ENCODE data around the gene TMEM86A.

The TMEM86A gene

DNA sequence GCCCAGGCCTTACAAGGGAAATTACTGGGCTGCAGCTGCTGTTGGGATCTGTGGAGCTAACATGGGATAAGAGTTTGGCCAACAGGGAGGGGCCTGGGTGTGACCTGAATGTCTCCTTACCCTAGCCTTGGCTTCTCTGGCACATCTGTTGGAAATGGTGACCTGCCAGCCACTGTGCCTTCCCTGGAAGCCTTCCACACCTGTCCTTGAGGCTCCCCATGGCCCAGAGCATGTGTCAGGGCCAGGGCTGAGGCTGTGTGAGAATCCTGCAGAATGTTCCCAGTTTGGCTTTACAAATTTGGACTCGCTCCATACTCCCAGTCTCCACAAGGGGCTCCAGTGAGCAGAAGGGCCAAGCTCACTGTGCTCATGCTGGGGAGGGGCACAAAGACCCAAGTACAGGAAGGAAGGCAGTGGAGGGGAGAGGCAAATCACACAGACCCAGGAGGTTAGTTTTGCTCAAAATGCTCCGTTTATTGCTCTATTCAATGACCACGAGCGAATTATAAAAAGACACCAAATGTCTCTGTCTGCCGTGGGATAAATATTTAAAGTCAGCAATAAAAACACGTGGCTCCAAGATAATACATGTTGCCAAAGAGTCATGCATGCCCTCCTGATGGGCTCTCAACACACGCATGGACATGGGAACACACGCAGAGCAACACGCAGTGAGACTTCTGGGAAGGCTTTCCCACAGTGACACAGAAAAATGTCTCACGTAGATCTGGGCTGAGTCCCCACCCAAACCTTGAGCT is 29.1 kb downstream of the TMEM86A start:
- no peak for DNase-seq

DNA sequence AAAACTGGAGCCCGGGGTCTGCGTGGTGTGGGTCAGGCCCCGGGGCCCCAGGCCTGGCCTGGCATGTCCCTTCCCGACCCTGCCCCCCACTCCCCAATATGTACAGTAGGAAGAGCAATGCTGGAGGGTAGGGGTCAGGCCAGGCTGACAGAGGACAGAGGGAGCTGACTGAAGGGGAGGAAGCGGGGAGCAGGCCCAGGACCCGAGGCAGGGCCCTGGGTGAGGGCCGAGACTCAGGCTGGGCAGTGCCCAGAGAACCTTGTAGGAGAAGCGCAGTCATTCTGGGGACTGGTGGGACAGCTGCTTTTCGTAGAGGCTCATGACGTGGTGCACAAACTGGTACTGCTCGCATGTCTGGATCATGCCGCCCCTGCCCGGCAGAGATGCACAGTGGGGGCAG is 30.1 kb downstream of the TMEM86A start:
- no peak for DNase-seq

DNA sequence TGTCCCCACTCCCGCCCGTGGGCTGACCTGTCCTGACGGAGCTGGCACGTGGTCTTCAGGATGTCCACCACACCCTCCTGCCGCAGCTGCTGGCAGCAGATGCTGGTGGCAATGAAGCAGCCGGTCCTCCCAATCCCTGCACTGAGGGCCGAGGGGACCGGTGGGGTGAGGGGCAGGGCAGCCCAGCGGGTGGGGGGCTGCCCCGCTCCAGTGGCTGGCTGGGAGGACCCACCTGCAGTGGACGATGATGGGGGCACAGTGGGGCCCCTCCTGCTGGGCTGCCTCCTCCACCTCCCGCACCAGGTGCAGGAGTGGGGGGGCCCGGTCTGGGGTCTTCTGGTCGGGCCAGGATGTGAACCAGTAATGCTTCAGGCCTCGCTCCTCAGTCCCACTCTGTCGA is 30.8 kb downstream of the TMEM86A start:
- DNase-seq = no peak

DNA sequence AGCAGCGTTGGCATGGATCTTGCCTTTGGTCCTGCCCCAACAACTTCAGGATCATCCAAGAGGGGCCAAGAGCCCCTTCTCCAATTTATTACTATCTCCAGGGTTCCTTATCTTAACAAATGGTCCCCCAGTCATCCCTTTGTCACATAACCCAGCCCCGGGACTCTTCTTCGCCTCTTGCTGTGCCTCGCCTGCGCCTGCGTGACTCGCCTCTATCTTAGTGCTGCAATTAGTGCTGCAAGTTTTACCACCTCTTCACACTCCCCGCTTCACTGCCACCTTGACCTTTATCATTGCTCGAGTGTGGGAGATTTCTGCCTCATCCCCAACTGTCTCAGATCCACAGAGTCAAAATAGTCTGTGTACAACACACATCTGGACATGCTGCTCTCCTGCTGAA is 31.4 kb downstream of the TMEM86A start:
- no peak for DNase-seq

DNA sequence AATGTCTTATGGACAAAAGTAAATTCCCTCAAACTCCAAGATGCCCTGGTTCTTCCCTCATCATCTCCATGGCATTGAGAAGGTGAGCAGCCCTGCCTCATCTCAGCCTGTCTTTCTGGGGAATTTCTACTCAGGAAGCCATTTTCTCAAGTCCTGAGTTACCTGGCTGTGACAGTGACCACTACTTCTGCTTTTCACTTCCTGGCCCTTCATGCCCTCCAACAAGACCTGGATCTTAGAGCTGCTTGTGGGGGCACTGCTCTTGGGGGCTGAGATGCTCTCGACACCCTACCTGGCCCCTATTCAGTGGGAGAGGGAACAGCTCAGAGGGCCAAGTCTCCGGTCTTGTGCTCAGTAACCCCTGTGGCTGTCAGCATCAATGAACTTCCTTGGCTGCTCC is 32.9 kb downstream of the TMEM86A start:
- no peak for DNase-seq

DNA sequence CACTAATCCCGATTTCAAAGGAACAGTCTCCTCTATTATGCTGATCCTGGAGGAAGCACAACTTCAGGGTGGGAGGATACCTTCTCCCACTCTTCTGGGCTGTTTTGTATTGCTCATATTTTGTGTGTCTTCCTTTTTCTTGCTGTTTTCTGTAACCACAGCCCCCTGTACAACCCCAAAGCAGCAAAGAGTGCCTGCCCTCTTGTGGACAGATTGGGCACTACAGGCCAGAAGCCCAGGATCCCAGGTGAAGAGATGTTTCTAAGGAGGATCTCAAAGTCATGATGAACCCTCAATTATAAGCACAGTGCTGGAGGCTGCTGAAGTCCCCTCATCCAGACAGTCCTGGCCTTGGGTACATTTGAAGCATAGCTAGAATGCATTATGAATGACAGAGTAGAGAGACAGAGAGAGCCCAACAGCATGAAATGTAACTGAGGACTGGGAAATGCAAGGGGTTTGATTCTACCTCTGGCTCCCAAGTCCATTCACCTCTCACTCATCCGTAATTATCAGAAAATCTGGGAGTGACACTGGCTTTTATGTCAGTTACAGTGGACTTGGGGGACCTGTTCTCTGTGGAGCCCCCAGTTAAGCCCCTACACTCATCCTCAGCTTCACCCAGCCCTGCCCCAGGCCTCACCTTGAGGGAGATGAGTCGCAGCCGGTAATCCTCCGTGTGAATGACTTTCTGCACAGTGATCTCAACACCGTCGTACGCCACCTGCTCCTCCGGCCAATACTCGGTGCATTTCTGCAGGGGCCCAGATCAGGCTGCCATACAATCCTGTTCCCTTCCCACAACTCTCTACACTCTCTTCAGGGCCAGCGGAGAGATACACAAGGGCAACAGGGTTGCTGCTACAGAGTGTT is 33.6 kb downstream of the TMEM86A start:
- DNase-seq = no peak

DNA sequence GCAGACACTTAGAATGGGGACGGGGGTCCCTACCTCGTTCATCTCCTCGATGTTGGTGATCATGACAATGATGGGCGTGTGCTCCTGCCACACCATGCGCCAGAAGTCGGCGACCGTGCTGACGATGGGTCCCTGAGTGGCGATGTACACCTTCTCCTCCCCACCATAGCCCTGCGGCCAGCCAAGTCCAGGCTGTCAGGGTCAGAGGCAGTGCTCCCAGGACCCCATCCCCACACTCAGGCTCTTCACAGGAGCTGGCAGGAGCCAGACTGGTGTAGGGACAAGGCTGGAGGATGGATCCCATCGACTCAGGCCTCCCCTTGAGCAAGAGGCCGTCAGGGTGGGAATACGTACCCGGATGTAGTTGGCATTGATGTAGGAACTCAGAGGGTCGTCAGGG is 34.6 kb downstream of the TMEM86A start:
- no peak for DNase-seq

DNA sequence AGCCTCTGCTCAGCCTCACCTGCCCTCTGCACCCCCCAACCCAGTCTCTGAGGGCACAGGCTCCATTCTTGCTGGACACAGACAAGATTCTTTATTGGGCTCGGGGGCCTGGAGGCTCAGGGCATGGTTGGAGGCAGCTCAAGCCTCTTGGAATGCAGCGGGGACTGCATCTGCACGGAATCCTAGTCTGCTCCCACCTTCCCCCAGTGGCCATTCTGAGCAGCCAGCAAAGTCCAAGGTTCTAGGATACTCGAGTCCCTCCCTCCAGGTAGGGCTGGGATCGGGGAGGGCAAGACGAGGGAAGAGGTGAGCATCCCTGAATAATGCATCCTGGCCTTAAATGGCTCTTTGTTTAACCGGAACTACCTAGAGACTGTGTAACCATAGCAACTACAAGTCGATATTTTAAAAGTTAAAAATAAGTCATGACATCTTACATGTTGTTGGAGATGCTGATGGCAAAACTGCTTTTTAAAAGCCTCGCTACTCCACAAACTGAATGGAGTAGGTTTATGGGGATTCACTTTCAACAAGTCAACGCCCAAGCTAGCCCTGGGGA is 38.1 kb downstream of the TMEM86A start:
- no peak for DNase-seq

DNA sequence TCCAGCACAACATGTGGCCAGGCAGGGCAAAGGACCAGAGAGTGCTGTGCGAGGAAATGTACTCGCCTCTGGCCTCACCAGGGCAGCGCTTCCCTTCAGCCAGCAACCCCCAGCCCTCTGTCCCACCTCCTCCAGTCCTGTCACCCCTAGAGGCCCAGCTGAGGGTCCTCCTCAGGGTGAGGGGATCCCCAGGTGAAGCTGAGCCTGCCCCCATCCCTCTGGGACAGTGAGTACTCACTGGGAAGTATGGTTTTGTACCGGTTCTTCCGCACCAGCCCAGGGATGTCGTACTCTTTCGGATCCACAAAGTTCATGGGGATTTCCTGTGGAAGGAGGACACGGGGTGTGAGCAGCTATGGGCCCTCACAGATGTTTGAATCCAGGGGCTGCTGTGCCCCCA is 39.1 kb downstream of the TMEM86A start:
- no peak for DNase-seq

DNA sequence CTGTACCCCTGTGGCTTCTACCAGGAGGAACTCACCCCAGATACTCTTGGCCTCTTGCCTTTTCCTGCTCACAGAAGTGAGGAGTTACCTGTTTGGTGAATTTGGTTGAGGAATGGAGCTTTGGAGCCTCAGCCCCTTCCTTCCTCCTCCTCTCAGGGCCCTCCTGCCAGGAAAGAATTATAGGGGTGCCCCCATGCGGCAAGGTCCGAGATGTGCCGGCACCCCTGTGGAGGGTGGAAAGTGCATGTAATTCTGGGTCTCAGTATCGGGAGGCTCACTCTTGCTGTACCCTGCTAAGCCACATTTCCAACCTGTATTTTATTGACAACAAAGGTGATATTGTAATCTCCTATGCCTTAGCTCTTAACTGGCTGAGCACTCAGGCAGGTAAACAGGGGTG is 41.1 kb downstream of the TMEM86A start:
- no peak for DNase-seq

DNA sequence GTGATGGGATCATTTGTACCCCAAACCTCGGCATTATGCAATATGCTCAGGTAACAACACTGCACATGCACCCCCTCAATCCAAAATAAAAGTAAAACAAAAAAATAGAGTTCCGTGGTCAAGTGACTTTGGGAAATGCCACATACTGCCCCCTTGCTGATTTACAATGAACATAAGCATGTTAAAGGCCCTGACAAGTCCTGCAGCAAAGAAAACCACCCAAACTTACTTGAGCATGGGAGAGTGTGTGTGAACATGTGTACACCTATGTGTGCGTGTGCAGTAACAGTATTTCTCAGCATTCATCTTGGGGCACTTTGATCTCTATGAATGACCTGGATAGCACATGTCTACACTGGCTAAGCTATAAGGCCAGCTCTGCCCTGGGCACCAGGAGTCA is 43.2 kb downstream of the TMEM86A start:
- DNase-seq = no peak

DNA sequence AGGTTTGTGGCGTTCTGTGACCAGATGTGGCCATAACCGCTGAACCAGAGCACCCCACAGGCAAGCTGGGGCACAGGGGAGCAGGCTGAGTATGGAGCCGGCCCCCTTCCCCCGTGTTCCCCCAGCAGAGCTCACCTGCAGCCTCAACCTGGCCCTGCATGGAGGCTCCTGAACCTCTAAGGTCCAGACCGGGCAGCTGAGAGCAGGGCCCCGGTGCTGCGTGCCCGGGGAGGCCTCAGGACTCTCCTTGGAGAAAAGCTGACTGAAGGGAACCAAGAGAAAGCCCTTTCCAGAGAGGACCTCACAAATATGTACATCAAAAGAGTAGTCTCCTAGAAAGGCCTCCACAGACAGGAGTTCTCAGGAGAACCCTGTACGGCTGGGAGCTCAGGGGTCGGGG is 44.8 kb downstream of the TMEM86A start:
- no peak for DNase-seq

DNA sequence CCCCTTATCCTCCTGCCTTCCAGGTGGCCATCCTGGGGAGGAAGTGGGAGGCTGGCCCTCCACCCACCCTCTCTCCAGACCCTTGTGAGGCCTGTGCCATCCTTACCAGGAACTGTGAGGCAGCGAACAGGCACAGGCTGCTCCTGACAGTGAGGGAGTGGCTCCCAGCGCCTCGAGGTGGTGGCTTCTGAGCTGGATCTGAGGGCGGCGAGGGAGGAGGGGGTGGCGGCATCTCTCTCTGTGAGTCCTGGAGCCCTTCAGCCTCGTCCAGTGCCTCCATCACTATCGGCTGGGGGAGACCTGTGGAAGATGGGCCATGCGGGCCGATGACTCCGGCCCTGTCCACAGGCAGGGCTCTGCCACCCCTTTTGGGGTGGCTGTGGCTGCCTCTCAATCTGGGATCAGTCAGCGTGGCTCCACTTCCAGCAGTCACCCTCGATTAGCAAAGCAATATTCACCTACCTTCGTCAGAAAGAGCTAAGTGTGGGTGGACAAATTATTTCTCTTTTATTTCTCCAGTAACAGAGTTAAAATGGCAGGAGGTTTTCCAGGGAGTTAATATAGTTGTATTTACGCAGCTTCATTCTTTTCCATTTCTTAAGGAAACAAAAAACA is 45.4 kb downstream of the TMEM86A start:
- no peak for DNase-seq

DNA sequence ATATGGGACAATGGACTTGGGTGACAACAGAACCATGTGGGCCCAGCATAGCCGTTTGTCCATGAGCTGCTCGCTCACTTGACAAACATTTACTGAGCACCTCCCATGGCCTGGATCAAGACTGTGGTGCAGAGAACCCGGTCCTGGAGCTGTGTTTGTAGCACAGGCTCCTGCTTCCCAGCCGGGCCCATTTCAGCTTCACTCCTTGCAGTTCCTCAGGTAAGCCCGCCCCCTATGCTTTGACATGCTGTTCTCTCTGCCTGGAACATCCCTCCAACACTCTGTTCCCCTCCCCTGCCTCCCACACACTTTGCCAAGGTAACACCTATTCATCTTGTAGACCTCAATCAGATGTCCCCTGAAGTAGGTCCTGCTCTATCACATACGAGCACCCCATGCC is 46.7 kb downstream of the TMEM86A start:
- no peak for DNase-seq

DNA sequence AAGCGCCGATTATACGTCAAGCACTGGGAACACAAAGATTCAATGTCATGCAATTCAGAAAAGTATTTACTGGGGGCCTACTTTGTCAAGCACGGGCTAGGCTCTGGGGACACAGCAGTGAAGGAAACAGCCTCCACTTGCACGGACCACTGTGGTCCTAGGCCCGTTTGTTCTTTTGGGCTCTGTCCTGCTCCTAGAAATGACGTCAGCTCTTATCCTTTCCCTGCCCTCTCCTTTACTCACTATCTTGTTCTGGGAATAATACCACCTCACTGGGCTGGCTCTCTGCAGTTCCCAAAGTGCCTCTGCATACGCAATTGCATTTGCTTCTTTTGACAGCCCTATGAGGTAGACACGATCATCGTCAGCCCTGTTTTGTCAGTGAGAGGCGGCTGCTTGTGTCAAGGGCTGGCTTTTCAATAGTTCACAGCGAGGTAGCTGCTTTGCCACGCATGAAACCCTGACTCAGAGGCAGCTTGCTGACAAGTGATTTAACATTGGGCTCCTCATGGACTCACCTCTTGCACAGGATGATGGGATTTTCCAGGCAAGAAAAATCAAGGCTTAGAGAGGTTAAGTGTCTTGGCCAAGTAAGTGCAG is 50.3 kb downstream of the TMEM86A start:
- no peak for DNase-seq

DNA sequence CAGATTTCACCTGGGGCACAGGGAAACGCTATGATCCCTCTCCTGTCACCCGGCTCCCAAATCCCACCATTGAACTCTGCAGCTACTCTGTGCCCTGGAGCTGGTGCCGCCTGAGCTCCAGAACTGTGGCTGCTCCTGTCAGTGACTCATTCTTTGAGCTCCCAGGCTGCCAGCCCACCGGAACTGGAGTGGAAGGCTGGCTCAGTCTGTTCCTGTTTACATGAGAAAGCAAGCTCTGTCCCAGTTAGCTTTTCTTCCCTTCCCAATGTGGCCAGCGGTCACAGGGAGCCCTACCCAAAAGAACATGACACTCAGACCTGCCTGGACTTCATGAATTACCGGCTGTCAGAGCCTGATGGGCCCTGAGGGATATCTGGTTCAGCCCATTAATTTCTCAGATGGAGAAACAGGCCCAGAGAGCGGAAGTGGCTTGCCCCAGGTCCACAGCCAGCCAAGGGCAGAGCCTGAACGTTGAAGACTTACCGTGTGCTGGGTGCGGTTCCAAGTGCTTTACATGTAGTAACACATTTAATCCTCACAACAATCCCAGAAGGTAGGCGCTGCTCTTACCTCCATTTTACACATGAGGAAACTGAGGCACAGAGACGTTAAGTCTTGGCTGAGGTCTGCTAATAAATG is 51.2 kb downstream of the TMEM86A start:
- no peak for DNase-seq

DNA sequence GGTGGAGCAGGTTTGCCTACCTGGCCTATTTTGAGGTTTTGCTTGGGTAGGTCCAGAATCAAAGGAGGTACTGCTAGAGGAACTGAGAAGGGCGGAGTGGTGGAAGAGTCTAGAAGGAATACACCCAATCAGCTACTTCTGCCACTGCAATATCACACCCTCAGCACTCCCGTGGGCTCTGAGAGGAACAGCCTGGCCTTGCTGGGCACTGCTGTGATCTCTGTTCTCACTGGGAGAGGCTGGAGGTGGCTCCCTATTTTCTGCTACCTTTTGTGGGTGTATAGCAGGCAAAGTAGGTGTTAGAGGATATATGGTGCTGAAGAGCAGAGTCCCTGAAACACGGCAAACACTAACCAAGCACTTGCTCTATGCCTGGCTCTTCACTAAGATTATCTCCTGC is 52.4 kb downstream of the TMEM86A start:
- no peak for DNase-seq

DNA sequence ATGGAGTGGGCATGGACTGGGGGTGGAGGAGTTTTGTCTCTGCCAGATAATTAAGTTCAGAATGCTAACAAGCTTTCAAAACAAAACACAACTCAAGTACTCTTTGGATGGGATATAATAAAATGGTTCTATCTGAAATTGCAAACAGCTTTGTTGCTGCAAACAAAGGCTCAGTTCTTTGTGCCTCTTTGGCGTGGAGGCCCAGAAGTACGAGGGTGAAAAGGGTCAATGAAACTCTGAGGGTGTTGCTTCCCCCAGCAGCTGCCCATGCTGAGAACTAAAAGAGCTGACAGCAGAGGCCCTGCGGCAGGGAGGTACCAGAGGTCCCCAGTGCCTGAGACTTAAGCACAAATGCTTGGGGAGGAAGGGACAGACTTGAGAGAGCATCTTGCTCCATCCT is 53.9 kb downstream of the TMEM86A start:
- DNase-seq = no peak

DNA sequence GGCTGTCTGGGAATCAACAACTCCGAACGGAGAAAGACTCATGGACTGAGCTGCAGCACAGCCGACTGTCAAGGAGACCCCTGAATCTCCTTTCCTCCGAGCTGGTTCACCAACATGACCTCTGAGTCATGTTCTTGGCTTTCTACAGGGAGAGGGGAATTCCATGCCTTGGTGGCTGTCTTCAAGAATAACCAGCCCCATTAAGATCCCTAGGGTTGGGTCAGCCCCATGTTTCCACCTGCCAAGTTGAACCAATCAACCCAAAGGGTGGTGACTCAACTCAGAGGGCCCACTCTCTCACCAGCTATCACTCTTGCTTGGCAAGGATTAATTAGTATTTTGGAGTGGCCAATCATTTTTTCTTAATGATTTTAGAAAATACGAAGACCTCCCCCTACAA is 55.7 kb downstream of the TMEM86A start:
- no peak for DNase-seq
